Thyroid gland (tissue), 4 donors: ENCODE measurements around the gene MIEF1. TPM values are rescaled to one million over a fixed set of nuclear protein-coding genes. Genes with fewer than 3 reads are reported as not detected.

Source experiments
- DNase-seq, 2 donors: peaks; one replicate each; pipeline ENCODE4 v3.0.0-alpha.2; 2019
- H3K27ac ChIP-seq, 3 donors: fragments of 200-600 bp; sonication (generic); 1 replicate in 2 of 3; 2 replicates in 1 of 3; pipeline ENCODE4 v1.5.1; 2016 to 2019; ENCODE audit warnings: mild to moderate bottlenecking in 1 of 3, moderate library complexity in 1 of 3
- H3K27me3 ChIP-seq: fragments of 200-600 bp; sonication (generic); one replicate; pipeline ENCODE4 v1.5.1; 2019
- H3K36me3 ChIP-seq, 2 donors: fragments of 200-600 bp; sonication (generic); one replicate each; pipeline ENCODE4 v1.5.1; 2016 to 2019
- H3K4me1 ChIP-seq, 2 donors: fragments of 200-600 bp; sonication (generic); one replicate each; pipeline ENCODE4 v1.5.1; 2017 to 2019
- H3K4me3 ChIP-seq, 3 donors: fragments of 200-600 bp; sonication (generic); replicated peaks in 1 of 3; 1 replicate in 2 of 3; 2 replicates in 1 of 3; pipeline ENCODE4 v1.5.1; 2016; ENCODE audit warnings: mild to moderate bottlenecking in 1 of 3
- H3K9me3 ChIP-seq: fragments of 200-600 bp; sonication (generic); one replicate; pipeline ENCODE4 v1.5.1; 2017
- POLR2A ChIP-seq, 2 donors: fragments of 450-650 bp; IDR thresholded peaks; one replicate each; pipeline ENCODE4 v1.6.1; 2017; ENCODE audit warnings: antibody characterized with exemption in 2 of 2, mild to moderate bottlenecking in 2 of 2, moderate library complexity in 1 of 2
- WGBS, 2 donors: methylation state at CpG; one replicate each; pipeline ENCODE4 v1.1.5; 2017; 5-methylcytosine and 5-hydroxymethylcytosine counted together
- intact Hi-C: fragments of 100-400 bp; cut with DNase I; formaldehyde crosslinking; loops from one replicate; pipeline ENCODE4 v1.15.1; 2023
- total RNA-seq, 4 donors: library from RNA; depleted of rRNA; stranded (reverse); fragments of >200 nt; gene quantifications; one replicate each; pipeline ENCODE4 v1.2.3, GENCODE V29; 2016
- TF ChIP-seq, protein P1 (sequence below), 6 experiments: fragments of 200-600 bp in 3 of 6; fragments of 450-650 bp in 3 of 6; sonication (generic) in 3 of 6; IDR thresholded peaks; one replicate each; pipeline ENCODE4 v1.5.1; 2016 to 2019; ENCODE audit warnings: antibody characterized with exemption in 6 of 6, mild to moderate bottlenecking in 2 of 6, inconsistent platforms in 1 of 6, moderate library complexity in 1 of 6

MIEF1 gene
- total RNA-seq, 4 donors from 2014 or later: 21.4 to 30.5 (median 26.7) TPM

DNA sequence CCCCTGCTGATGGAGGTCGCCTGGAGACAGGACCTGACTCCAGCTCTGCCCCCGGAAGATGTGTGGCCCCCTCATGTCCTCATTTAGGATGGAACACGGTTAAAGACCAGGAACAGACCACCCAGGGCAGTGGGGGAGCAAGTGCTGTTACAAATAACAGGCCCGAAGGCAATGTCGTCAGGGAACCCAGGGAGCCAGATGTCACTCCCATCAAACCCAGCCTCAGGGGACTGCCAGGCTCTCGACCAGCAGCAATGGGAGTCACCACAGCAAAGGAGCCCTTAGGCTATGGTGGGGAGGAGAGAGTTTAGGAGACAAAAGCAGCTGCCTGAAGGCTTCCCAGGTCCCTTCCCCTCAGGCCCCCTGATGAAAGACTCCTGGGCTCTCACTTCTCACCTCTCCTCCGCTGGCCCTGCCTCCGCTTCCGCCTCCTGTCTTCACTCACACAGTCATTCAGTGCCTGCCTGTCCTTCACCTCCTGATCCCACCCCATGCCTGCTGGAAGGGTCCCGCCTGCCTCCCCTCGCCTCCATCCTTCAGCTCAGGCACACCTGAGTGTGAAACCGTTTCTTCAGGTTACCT, 26.1 kb downstream of the MIEF1 start:
- H3K27ac ChIP-seq: peak overlapping the region in 1 of 3 donors; percentile 33
- intact Hi-C loops: loop anchor here (5.0 to 10.0 kb wide), 4 partner anchors 36 to 356 kb away; partner anchors contain the start of genes PDGFB and SYNGR1
- 72 to 81% methylated on average over 9 to 12 of the region's 12 CpGs for WGBS, 2 donors
- H3K27me3 ChIP-seq: no peaks in the 10 kb centered on the region
- H3K36me3 ChIP-seq: peaks cover 9 to 23% of the 10 kb centered on the region in 2 donors
- no peak overlapping the region for H3K4me3 ChIP-seq
- no peaks in the 10 kb centered on the region for H3K9me3 ChIP-seq
- no peak for DNase-seq
- H3K4me1 ChIP-seq: peaks cover 41 to 57% of the 10 kb centered on the region in 2 donors
- TF ChIP-seq, protein P1, sequence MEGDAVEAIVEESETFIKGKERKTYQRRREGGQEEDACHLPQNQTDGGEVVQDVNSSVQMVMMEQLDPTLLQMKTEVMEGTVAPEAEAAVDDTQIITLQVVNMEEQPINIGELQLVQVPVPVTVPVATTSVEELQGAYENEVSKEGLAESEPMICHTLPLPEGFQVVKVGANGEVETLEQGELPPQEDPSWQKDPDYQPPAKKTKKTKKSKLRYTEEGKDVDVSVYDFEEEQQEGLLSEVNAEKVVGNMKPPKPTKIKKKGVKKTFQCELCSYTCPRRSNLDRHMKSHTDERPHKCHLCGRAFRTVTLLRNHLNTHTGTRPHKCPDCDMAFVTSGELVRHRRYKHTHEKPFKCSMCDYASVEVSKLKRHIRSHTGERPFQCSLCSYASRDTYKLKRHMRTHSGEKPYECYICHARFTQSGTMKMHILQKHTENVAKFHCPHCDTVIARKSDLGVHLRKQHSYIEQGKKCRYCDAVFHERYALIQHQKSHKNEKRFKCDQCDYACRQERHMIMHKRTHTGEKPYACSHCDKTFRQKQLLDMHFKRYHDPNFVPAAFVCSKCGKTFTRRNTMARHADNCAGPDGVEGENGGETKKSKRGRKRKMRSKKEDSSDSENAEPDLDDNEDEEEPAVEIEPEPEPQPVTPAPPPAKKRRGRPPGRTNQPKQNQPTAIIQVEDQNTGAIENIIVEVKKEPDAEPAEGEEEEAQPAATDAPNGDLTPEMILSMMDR (IDR thresholded peaks at IDR 0.05): no peak
- no peak for TF ChIP-seq POLR2A (IDR thresholded peaks at IDR 0.05)

DNA sequence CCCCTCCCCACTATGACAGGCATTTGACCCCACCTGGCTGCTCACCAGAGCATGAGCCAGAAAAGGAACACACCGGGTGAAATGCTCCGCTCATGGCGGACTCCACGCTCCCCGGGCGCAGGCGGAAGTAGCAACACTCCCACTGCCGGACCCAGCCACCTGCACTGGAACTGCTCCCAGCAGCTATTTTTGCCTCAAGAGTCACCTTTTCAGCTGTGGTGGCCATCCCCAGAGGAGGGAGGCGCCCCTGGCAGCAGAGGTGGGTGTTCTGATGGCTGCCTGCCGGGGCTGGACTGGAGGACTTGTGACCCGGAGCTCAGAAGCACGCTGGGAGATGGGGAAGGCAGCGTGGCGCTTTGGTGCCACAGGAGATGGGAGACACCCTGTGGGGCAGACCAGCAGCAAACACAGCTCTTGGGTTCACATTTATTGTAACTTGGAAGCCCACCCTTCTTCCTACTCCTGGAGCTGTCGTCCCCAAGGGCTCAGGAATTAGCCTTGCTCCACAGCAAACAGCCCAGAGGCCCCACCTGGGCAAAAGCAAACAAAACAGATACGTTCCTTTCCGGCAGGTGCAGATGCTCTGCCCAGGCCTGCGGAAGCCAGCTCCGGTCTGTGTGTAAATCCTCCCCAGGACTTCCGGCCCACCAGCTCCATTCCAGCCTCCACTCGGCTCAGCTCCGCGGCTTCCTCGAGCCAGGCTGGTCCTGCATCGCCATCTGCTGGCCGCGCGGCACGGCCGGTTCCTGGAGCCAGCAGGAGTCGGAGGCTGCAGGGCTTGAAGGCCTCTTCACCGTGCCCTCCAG, 26.8 kb downstream of the MIEF1 start:
- WGBS, 2 donors: 20 to 33% methylated on average over 11 to 29 of the region's 32 CpGs
- intact Hi-C loops: loop anchor here (5.0 to 10.0 kb wide), 4 partner anchors 37 to 357 kb away; partner anchors contain the start of genes PDGFB and SYNGR1
- peak in 1 of 2 donors; percentile 16 for TF ChIP-seq POLR2A (IDR thresholded peaks at IDR 0.05)
- TF ChIP-seq, protein P1 (IDR thresholded peaks at IDR 0.05): peak; percentile 90 to 98 (median 96)
- Histone ChIP-seq H3K9me3 (no peaks in the 10 kb centered on the region), H3K27ac (peak overlapping the region in 2 of 3 donors; percentile 33 to 47), H3K36me3 (peaks cover 7 to 18% of the 10 kb centered on the region in 2 donors), H3K4me3 (no peak overlapping the region), H3K27me3 (no peaks in the 10 kb centered on the region), H3K4me1 (peaks cover 40 to 52% of the 10 kb centered on the region in 2 donors)
- peak; percentile 90 to 92 for DNase-seq

DNA sequence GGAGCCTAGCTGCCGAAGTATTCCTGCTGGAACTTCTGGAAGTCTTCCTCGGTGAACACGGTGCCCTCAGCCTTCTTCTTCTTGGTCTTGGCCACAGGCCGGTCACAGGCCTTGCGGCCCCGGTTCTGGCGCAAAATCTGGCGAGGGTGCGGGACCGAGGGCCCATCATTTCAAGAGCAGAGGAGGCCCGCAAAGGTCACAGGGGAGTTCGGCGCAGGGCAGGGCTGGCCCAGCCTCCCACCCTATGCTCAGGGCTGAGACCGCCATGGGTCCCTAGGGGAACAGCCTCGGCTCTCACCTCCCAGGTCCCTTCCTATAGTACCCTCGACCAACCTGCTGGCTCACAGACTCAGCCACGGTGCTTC, 27.4 kb downstream of the MIEF1 start:
- no peak for TF ChIP-seq POLR2A (IDR thresholded peaks at IDR 0.05)
- TF ChIP-seq, protein P1 (IDR thresholded peaks at IDR 0.05): peak in 1 of 6 experiments; percentile 2
- intact Hi-C loops: loop anchor here (5.0 to 10.0 kb wide), 4 partner anchors 37 to 357 kb away; partner anchors contain the start of genes PDGFB and SYNGR1
- Histone ChIP-seq H3K4me3 (no peak overlapping the region), H3K27me3 (no peaks in the 10 kb centered on the region), H3K36me3 (peaks cover 1 to 12% of the 10 kb centered on the region in 2 donors), H3K4me1 (peaks cover 39 to 48% of the 10 kb centered on the region in 2 donors), H3K27ac (peak overlapping the region in 2 of 3 donors; percentile 35 to 47), H3K9me3 (no peaks in the 10 kb centered on the region)
- 63 to 77% methylated on average over 4 to 15 of the region's 17 CpGs for WGBS, 2 donors
- DNase-seq: no peak

DNA sequence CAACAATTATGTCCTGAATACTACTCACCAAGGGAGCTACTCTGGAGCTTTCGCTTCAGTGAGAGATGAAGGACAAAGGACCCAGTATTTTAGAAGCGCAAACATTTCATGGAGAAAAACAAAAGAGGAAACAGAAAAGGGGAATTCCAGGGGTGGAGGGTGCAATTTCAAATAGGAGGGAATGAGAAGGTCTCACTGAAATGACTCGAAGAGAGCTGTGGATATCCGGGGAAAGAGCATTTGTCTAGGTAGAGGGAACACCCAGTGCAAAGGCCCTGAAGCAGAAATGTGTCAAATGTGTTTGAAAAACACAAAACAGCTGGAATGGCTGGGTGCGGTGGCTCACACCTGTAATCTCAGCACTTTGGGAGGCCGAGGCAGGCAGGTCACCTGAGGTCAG, 28.0 kb downstream of the MIEF1 start:
- H3K36me3 ChIP-seq: peaks cover 0 to 9% of the 10 kb centered on the region in 2 donors
- no peak for DNase-seq
- TF ChIP-seq, protein P1 (IDR thresholded peaks at IDR 0.05): no peak
- TF ChIP-seq POLR2A (IDR thresholded peaks at IDR 0.05): no peak
- WGBS, 2 donors: 85 to 88% methylated on average over 6 of the region's 6 CpGs
- intact Hi-C loops: loop anchor here (5.0 kb wide), 1 partner anchor 817 kb away; the partner anchor contains the start of gene ADSL
- H3K9me3 ChIP-seq: no peaks in the 10 kb centered on the region
- peak overlapping the region in 1 of 3 donors; percentile 47 for H3K27ac ChIP-seq
- peaks cover 40 to 51% of the 10 kb centered on the region in 2 donors for H3K4me1 ChIP-seq
- no peaks in the 10 kb centered on the region for H3K27me3 ChIP-seq
- no peak overlapping the region for H3K4me3 ChIP-seq
